Medulla oblongata (tissue), 1 donor: ENCODE results near the gene ZBTB46.
"Not testable (repeated sequence)": the region's sequence is repeated elsewhere in the genome, so short reads cannot be mapped to it uniquely, and the experiment has no call there.

Experiments used
- DNase-seq: peaks from one replicate; pipeline ENCODE4 v3.0.0-alpha.2; 2015; ENCODE audit errors: extremely low spot score

Gene ZBTB46

GRCh38 chr20:63858393-63859165 lies 27.5 kb upstream of the ZBTB46 start:
- DNase-seq: no peak

GRCh38 chr20:63857764-63858392 lies 26.8 kb upstream of the ZBTB46 start:
- no peak for DNase-seq

GRCh38 chr20:63856098-63856511 lies 25.0 kb upstream of the ZBTB46 start:
- DNase-seq: no peak

- DNase-seq: no peak
Observed at GRCh38 chr20:63855363-63856097, 24.5 kb upstream of the ZBTB46 start.

GRCh38 chr20:63854766-63855362 lies 23.8 kb upstream of the ZBTB46 start:
- no peak for DNase-seq

GRCh38 chr20:63854069-63854765 lies 23.2 kb upstream of the ZBTB46 start:
- DNase-seq: peak; percentile 42

GRCh38 chr20:63853733-63854068 lies 22.6 kb upstream of the ZBTB46 start:
- not testable (repeated sequence) for DNase-seq

- DNase-seq: not testable (repeated sequence)
Observed at GRCh38 chr20:63851548-63851943, 20.5 kb upstream of the ZBTB46 start.

GRCh38 chr20:63850689-63851547 lies 19.9 kb upstream of the ZBTB46 start:
- no peak for DNase-seq

GRCh38 chr20:63848003-63848911 lies 17.2 kb upstream of the ZBTB46 start:
- DNase-seq: no peak

GRCh38 chr20:63847237-63848002 lies 16.4 kb upstream of the ZBTB46 start:
- DNase-seq: no peak

- DNase-seq: no peak
Observed at GRCh38 chr20:63846888-63847236, 15.8 kb upstream of the ZBTB46 start.

GRCh38 chr20:63846128-63846771 lies 15.2 kb upstream of the ZBTB46 start:
- DNase-seq: no peak

- no peak for DNase-seq
Observed at GRCh38 chr20:63844511-63844991, 13.5 kb upstream of the ZBTB46 start.

GRCh38 chr20:63843778-63844177 lies 12.7 kb upstream of the ZBTB46 start:
- DNase-seq: no peak

- DNase-seq: no peak
Observed at GRCh38 chr20:63843222-63843621, 12.2 kb upstream of the ZBTB46 start.

GRCh38 chr20:63842258-63842657 lies 11.2 kb upstream of the ZBTB46 start:
- no peak for DNase-seq

GRCh38 chr20:63840405-63840828 lies 9.4 kb upstream of the ZBTB46 start:
- no peak for DNase-seq
